ENCODE measurements around the gene TECTA.

Gene TECTA

DNA sequence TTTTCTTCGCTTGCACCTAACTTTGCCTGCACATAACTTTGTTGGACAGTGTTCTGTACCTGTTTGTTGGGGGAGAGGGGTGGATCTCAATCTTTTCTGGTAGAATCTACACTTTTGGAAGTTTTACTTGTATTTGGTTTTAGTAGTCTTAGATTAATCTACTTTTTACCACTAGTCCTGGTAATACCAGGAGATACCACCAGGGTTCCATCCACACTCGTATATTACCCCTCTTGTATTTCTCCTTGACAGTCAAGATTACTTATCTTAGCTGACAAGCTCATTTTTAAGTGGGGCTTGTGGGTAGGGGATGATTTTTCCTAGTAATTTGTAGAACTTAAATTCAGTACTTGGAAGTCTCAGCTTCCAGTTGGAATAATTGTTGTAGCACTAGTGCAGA is 37.3 kb upstream of the TECTA start:
- Histone ChIP-seq H3K9me3 (ENCODE audit: control insufficient read depth, insufficient read depth, low read length) (no peaks in the 10 kb centered on the region), H3K4me1 (ENCODE audit: control insufficient read depth, low read length) (no peaks in the 10 kb centered on the region), H3K27me3 (ENCODE audit: control insufficient read depth, low read length) (no peaks in the 10 kb centered on the region), H3K79me2 (ENCODE audit: control insufficient read depth, low read length) (no peaks in the 10 kb centered on the region), H3F3A (ENCODE audit: control insufficient read depth, insufficient read depth) (no peaks in the 10 kb centered on the region), H3K4me3 (ENCODE audit: low read length) (no peak overlapping the region), H4K20me1 (ENCODE audit: control insufficient read depth, insufficient read depth, low read depth, low read length) (no peaks in the 10 kb centered on the region), H3K9me2 (replicated peaks; ENCODE audit: control insufficient read depth, low read length) (no peaks in the 10 kb centered on the region), H3K36me3 (ENCODE audit: control insufficient read depth, low read length) (peaks cover 24% of the 10 kb centered on the region), H3K27ac (ENCODE audit: low read depth, low read length) (no peak overlapping the region), H3K4me2 (ENCODE audit: low read length) (no peak overlapping the region)
- TF ChIP-seq, protein P1, sequence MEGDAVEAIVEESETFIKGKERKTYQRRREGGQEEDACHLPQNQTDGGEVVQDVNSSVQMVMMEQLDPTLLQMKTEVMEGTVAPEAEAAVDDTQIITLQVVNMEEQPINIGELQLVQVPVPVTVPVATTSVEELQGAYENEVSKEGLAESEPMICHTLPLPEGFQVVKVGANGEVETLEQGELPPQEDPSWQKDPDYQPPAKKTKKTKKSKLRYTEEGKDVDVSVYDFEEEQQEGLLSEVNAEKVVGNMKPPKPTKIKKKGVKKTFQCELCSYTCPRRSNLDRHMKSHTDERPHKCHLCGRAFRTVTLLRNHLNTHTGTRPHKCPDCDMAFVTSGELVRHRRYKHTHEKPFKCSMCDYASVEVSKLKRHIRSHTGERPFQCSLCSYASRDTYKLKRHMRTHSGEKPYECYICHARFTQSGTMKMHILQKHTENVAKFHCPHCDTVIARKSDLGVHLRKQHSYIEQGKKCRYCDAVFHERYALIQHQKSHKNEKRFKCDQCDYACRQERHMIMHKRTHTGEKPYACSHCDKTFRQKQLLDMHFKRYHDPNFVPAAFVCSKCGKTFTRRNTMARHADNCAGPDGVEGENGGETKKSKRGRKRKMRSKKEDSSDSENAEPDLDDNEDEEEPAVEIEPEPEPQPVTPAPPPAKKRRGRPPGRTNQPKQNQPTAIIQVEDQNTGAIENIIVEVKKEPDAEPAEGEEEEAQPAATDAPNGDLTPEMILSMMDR (IDR thresholded peaks at IDR 0.05; ENCODE audit: low read depth, low read length, poor library complexity, severe bottlenecking) = peak; percentile 38
- TF ChIP-seq EZH2phosphoT487 (IDR thresholded peaks at IDR 0.05; ENCODE audit: borderline replicate concordance, low read length) = no peak

DNA sequence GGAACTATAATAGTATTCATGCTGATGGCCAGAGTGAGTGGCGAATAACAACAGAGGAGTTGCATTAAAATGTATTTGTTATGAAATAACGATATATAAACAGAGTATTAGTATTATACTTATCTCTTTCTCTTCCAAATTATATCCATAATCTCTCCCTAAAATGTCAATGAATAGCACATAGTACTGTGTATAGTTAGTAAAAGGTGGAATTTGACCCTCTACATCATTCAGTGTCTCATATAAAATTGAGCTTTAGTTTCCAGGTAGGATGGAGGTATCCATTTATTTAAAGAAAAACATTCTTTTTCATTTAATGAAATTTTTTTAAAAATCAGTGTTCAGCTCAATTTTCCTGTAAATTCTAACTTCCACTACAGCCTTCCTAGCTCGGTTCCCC is 34.4 kb upstream of the TECTA start:
- Histone ChIP-seq H3F3A (ENCODE audit: control insufficient read depth, insufficient read depth) (no peaks in the 10 kb centered on the region), H3K4me3 (ENCODE audit: low read length) (no peak overlapping the region), H3K27me3 (ENCODE audit: control insufficient read depth, low read length) (no peaks in the 10 kb centered on the region), H3K9me2 (replicated peaks; ENCODE audit: control insufficient read depth, low read length) (no peaks in the 10 kb centered on the region), H3K9me3 (ENCODE audit: control insufficient read depth, insufficient read depth, low read length) (no peaks in the 10 kb centered on the region), H3K79me2 (ENCODE audit: control insufficient read depth, low read length) (no peaks in the 10 kb centered on the region), H3K27ac (ENCODE audit: low read depth, low read length) (no peak overlapping the region), H3K4me1 (ENCODE audit: control insufficient read depth, low read length) (no peaks in the 10 kb centered on the region), H3K4me2 (ENCODE audit: low read length) (no peak overlapping the region), H4K20me1 (ENCODE audit: control insufficient read depth, insufficient read depth, low read depth, low read length) (no peaks in the 10 kb centered on the region), H3K36me3 (ENCODE audit: control insufficient read depth, low read length) (peaks cover 13% of the 10 kb centered on the region; the same call in 1 of the 2 replicates)
- TF ChIP-seq EZH2phosphoT487 (IDR thresholded peaks at IDR 0.05; ENCODE audit: borderline replicate concordance, low read length) = no peak
- TF ChIP-seq, protein P1 (IDR thresholded peaks at IDR 0.05; ENCODE audit: low read depth, low read length, poor library complexity, severe bottlenecking) = no peak

DNA sequence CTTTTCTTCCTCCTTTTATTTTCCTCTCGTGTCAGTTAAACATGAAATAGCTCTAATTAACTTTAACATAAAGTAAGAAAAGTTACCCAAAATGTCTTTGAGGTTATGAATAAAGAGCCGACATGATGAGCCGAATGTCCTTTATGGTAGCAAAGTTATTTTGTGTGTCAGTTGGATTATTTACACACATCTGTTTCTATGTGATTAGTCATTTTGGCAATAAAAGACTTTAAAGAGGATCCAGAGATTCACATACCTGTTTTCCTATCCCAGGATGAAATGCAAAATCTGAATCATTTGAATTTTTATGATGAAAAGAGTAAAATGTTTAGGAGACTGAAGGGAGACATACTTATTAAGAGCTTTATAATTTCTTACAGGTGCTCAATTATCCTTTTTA is 34.0 kb upstream of the TECTA start:
- no peaks in the 10 kb centered on the region for H3K79me2 ChIP-seq (ENCODE audit: control insufficient read depth, low read length)
- H3K36me3 ChIP-seq (ENCODE audit: control insufficient read depth, low read length) = peaks cover 17% of the 10 kb centered on the region
- no peaks in the 10 kb centered on the region for H4K20me1 ChIP-seq (ENCODE audit: control insufficient read depth, insufficient read depth, low read depth, low read length)
- H3K4me1 ChIP-seq (ENCODE audit: control insufficient read depth, low read length) = no peaks in the 10 kb centered on the region
- no peak overlapping the region for H3K27ac ChIP-seq (ENCODE audit: low read depth, low read length)
- no peak overlapping the region for H3K4me2 ChIP-seq (ENCODE audit: low read length)
- H3K4me3 ChIP-seq (ENCODE audit: low read length) = no peak overlapping the region
- no peaks in the 10 kb centered on the region for H3K9me3 ChIP-seq (ENCODE audit: control insufficient read depth, insufficient read depth, low read length)
- TF ChIP-seq, protein P1 (IDR thresholded peaks at IDR 0.05; ENCODE audit: low read depth, low read length, poor library complexity, severe bottlenecking) = no peak
- no peak for TF ChIP-seq EZH2phosphoT487 (IDR thresholded peaks at IDR 0.05; ENCODE audit: borderline replicate concordance, low read length)
- H3K9me2 ChIP-seq (replicated peaks; ENCODE audit: control insufficient read depth, low read length) = no peaks in the 10 kb centered on the region
- no peaks in the 10 kb centered on the region for H3F3A ChIP-seq (ENCODE audit: control insufficient read depth, insufficient read depth)
- H3K27me3 ChIP-seq (ENCODE audit: control insufficient read depth, low read length) = no peaks in the 10 kb centered on the region

DNA sequence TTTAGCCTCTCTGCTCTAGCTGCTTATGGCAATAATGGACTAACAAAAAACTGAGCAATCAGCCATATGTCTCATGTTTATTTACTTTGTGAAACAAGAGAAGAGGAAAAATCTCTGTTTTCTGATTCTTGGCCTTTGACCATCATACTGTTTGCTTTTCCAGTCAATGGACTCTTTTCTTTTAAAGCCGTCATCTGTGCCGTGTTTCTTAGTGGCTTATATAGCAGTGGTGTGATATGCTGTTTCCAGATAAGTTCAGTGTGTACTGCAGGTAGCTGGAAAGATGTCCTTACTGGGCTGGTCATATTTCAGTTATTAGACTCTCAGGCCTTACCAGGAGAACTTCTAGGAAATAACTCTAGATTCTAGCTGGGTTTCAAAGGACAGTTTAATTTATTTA is 33.6 kb upstream of the TECTA start:
- no peak overlapping the region for H3K27ac ChIP-seq (ENCODE audit: low read depth, low read length)

More for the DNA sequence above, 33.6 kb upstream of the TECTA start:
- Histone ChIP-seq H4K20me1 (ENCODE audit: control insufficient read depth, insufficient read depth, low read depth, low read length) (no peaks in the 10 kb centered on the region), H3K4me3 (ENCODE audit: low read length) (no peak overlapping the region), H3K4me2 (ENCODE audit: low read length) (no peak overlapping the region), H3K79me2 (ENCODE audit: control insufficient read depth, low read length) (no peaks in the 10 kb centered on the region), H3K9me2 (replicated peaks; ENCODE audit: control insufficient read depth, low read length) (no peaks in the 10 kb centered on the region), H3K9me3 (ENCODE audit: control insufficient read depth, insufficient read depth, low read length) (no peaks in the 10 kb centered on the region), H3K4me1 (ENCODE audit: control insufficient read depth, low read length) (no peaks in the 10 kb centered on the region), H3F3A (ENCODE audit: control insufficient read depth, insufficient read depth) (no peaks in the 10 kb centered on the region), H3K36me3 (ENCODE audit: control insufficient read depth, low read length) (peaks cover 17% of the 10 kb centered on the region), H3K27me3 (ENCODE audit: control insufficient read depth, low read length) (no peaks in the 10 kb centered on the region)
- TF ChIP-seq, protein P1 (IDR thresholded peaks at IDR 0.05; ENCODE audit: low read depth, low read length, poor library complexity, severe bottlenecking) = no peak
- no peak for TF ChIP-seq EZH2phosphoT487 (IDR thresholded peaks at IDR 0.05; ENCODE audit: borderline replicate concordance, low read length)

All from DOHH2 (cell line).